Endothelial cell of umbilical vein (primary cell): ENCODE measurements around the gene ARL11. TPM values are rescaled to one million over a fixed set of nuclear protein-coding genes. Genes with fewer than 3 reads are reported as not detected.

Experiments used
- BruUV-seq: library from RNA; stranded (reverse); fragments of 400-500 nt; replicated peaks from 2 replicates; lab custom pipeline; 2021; lab: Mats Ljungman, UMichigan
- CTCF ChIA-PET: fragments of 300-600, 350-600 bp; sonication (Branson Sonifier 250); formaldehyde crosslinking; loops from one replicate; lab custom pipeline; 2021; ENCODE audit warnings: antibody characterized with exemption, inconsistent platforms; lab: Charles Lee
- POLR2A ChIA-PET: fragments of 300-600, 350-600 bp; sonication (Branson Sonifier 250); formaldehyde crosslinking; loops from one replicate; lab custom pipeline; 2021; ENCODE audit warnings: antibody characterized with exemption, inconsistent platforms; lab: Charles Lee
- DNase-seq: peaks from one replicate; pipeline ENCODE4 v3.0.0-alpha.2; 2011; ENCODE audit warnings: low read depth, low spot score
- FAIRE-seq: peaks from 2 replicates; lab custom pipeline; 2011; peaks lifted over from hg19 to GRCh38; lab: Jason Lieb, UNC
- H2AFZ ChIP-seq: 2 replicates; pipeline ENCODE4 v1.6.0; 2012; ENCODE audit warnings: low read depth, low read length, control low read depth, inconsistent platforms
- H3K27ac ChIP-seq: 2 replicates; pipeline ENCODE4 v1.5.1; 2011; ENCODE audit warnings: low read depth, mild to moderate bottlenecking, control low read depth, low read length, moderate library complexity; ENCODE audit not compliant: insufficient read depth
- H3K27me3 ChIP-seq, 2 experiments: 2 replicates each; pipeline versions ENCODE4 v1.6.0 to v1.6.1; 2011; ENCODE audit warnings: low read length in 2 of 2, mixed read lengths in 1 of 2; ENCODE audit not compliant: control insufficient read depth in 2 of 2, insufficient read depth in 2 of 2
- H3K36me3 ChIP-seq, 2 experiments: 2 replicates in 1 of 2; 3 replicates in 1 of 2; pipeline ENCODE4 v1.5.1; 2011; ENCODE audit warnings: low read length in 2 of 2, mild to moderate bottlenecking in 1 of 2, moderate library complexity in 1 of 2; ENCODE audit not compliant: control insufficient read depth in 2 of 2, insufficient read depth in 2 of 2; ENCODE audit errors: extremely low read depth in 1 of 2
- H3K4me1 ChIP-seq: 3 replicates; pipeline ENCODE4 v1.5.1; 2011; ENCODE audit warnings: mild to moderate bottlenecking, low read length; ENCODE audit not compliant: control insufficient read depth, insufficient read depth; ENCODE audit errors: extremely low read depth
- H3K4me2 ChIP-seq: 2 replicates; pipeline ENCODE4 v1.6.1; 2011; ENCODE audit warnings: low read length, control low read depth, mixed read lengths; ENCODE audit not compliant: insufficient read depth
- H3K4me3 ChIP-seq, 3 experiments: fragments of 200-600 bp in 1 of 3; sonication (generic), shearing (Covaris generic) in 1 of 3; replicated peaks in 1 of 3; 2 replicates each; pipeline ENCODE4 v1.5.1; 2011 to 2016; ENCODE audit warnings: control low read depth in 3 of 3, low read length in 3 of 3, mild to moderate bottlenecking in 2 of 3, inconsistent platforms in 1 of 3, low read depth in 1 of 3, moderate library complexity in 1 of 3; ENCODE audit not compliant: insufficient read depth in 1 of 3
- H3K79me2 ChIP-seq: 2 replicates; pipeline ENCODE4 v1.6.0; 2012; ENCODE audit warnings: low read length, inconsistent platforms; ENCODE audit not compliant: control insufficient read depth, insufficient read depth
- H3K9ac ChIP-seq: replicated peaks from 2 replicates; pipeline ENCODE3; 2011; ENCODE audit warnings: low read length, control low read depth; ENCODE audit not compliant: insufficient read depth; ENCODE audit errors: extremely low read depth
- H3K9me1 ChIP-seq: replicated peaks from 3 replicates; pipeline ENCODE4 v1.6.0; 2011; ENCODE audit warnings: mild to moderate bottlenecking, low read length; ENCODE audit not compliant: control insufficient read depth, insufficient read depth; ENCODE audit errors: extremely low read depth
- H3K9me3 ChIP-seq: replicated peaks from 2 replicates; pipeline ENCODE4 v1.5.1; 2012; ENCODE audit warnings: low read length, inconsistent platforms; ENCODE audit not compliant: control insufficient read depth, insufficient read depth
- H4K20me1 ChIP-seq: replicated peaks from 2 replicates; pipeline ENCODE3; 2011; ENCODE audit warnings: mild to moderate bottlenecking, low read length; ENCODE audit not compliant: control insufficient read depth, insufficient read depth; ENCODE audit errors: extremely low read depth
- CTCF ChIP-seq, 2 donors: IDR thresholded peaks; 1 replicate in 1 of 2; 2 replicates in 1 of 2; pipeline ENCODE4 v1.5.1; 2011; ENCODE audit warnings: low read length in 2 of 2, mild to moderate bottlenecking in 2 of 2, moderate library complexity in 2 of 2, control low read depth in 1 of 2, inconsistent platforms in 1 of 2, low read depth in 1 of 2; ENCODE audit not compliant: insufficient read depth in 1 of 2; ENCODE audit errors: extremely low read depth in 1 of 2
- EZH2 ChIP-seq: IDR thresholded peaks from 2 replicates; pipeline ENCODE4 v1.6.1; 2012; ENCODE audit warnings: borderline replicate concordance, low read depth, mild to moderate bottlenecking, moderate library complexity, low read length, inconsistent platforms; ENCODE audit not compliant: severe bottlenecking
- FOS ChIP-seq: IDR thresholded peaks from 2 replicates; pipeline ENCODE4 v1.6.1; 2011; ENCODE audit warnings: mild to moderate bottlenecking, low read length, moderate library complexity, borderline replicate concordance; ENCODE audit not compliant: insufficient read depth
- GATA2 ChIP-seq: IDR thresholded peaks from 2 replicates; pipeline ENCODE4 v1.7.0; 2011; ENCODE audit warnings: low read depth, mild to moderate bottlenecking, moderate library complexity, mixed read lengths, low read length; ENCODE audit not compliant: insufficient read length, insufficient read depth
- JUN ChIP-seq: IDR thresholded peaks from 2 replicates; pipeline ENCODE4 v1.6.1; 2011; ENCODE audit warnings: borderline replicate concordance, low read depth; ENCODE audit not compliant: insufficient read length, insufficient read depth
- MAX ChIP-seq: IDR thresholded peaks from 2 replicates; pipeline ENCODE4 v1.6.1; 2011; ENCODE audit not compliant: insufficient read depth, insufficient read length
- MYC ChIP-seq: IDR thresholded peaks from one replicate; pipeline ENCODE4 v1.6.1; 2011; ENCODE audit warnings: mild to moderate bottlenecking, low read depth, low read length
- POLR2A ChIP-seq: IDR thresholded peaks from 2 replicates; pipeline ENCODE4 v1.6.1; 2012; ENCODE audit warnings: low read depth, mild to moderate bottlenecking, control low read depth, low read length
- POLR2AphosphoS5 ChIP-seq: IDR thresholded peaks from 2 replicates; pipeline ENCODE4 v1.6.1; 2012; ENCODE audit warnings: low read depth, mild to moderate bottlenecking, control low read depth, low read length, moderate library complexity; ENCODE audit not compliant: insufficient read depth
- dilution Hi-C: fragments of 300-500 bp; cut with MboI; formaldehyde crosslinking; loops from one replicate; pipeline ENCODE4 v1.15.0; 2019; ENCODE audit warnings: low sequenced_read_pairs; ENCODE audit not compliant: extremely low pct_ligation_motif_present
- intact Hi-C: fragments of 100-400 bp; cut with micrococcal nuclease; formaldehyde crosslinking; loops from one replicate; pipeline ENCODE4 v1.10.0; 2022
- polyA plus RNA-seq, 4 experiments: library from polyadenylated mRNA; depleted of rRNA in 3 of 4; stranded (reverse) in 3 of 4; unstranded in 1 of 4; fragments of >200 nt; gene quantifications; 2 replicates each; pipeline versions ENCODE4 v1.2.1 to v1.2.3, GENCODE V29; 2011 to 2012; ENCODE audit warnings: missing spikeins in 1 of 4
- total RNA-seq: library from RNA; stranded (reverse); gene quantifications from 2 replicates; pipeline ENCODE4 v1.2.3, GENCODE V29; 2021

The ARL11 gene
- total and polyA plus RNA-seq, 2 donors (not counting 3 experiments of a cell fraction or from before 2014, with no cell fraction given) = 0.06 to 0.20 TPM

- no TSS peak for BruUV-seq
- dilution Hi-C loops = no loop called here
- H2AFZ ChIP-seq = peak overlapping the region; percentile 49
- H3K4me1 ChIP-seq = no peaks in the 10 kb centered on the region
- no peaks in the 10 kb centered on the region for H3K9me1 ChIP-seq
- TF ChIP-seq GATA2 (no peak), POLR2A (no peak), MAX (no peak), EZH2 (no peak), JUN (no peak), POLR2AphosphoS5 (no peak), CTCF (IDR thresholded peaks at IDR 0.05; ENCODE audit: extremely low read depth in 1 of 2, insufficient read depth in 1 of 2, low read depth in 1 of 2, low read length in 2 of 2) (no peak), FOS (no peak), MYC (no peak)
- intact Hi-C loops = no loop called here
- no peak overlapping the region for H3K9ac ChIP-seq
- no peaks in the 10 kb centered on the region for H3K27me3 ChIP-seq
- no peak overlapping the region for H3K4me2 ChIP-seq
- FAIRE-seq = no peak
- ChIA-PET CTCF (interaction anchor here (0.8 to 1.8 kb wide), 3 partner anchors 309 to 505 kb away, joined by 3 to 4 read pairs (median 3); no protein-coding TSS in a partner anchor), POLR2A (no interaction called here)
- no peak overlapping the region for H3K4me3 ChIP-seq
- H3K79me2 ChIP-seq = no peaks in the 10 kb centered on the region
- no peak overlapping the region for H3K27ac ChIP-seq
- no peaks in the 10 kb centered on the region for H4K20me1 ChIP-seq
- no peaks in the 10 kb centered on the region for H3K9me3 ChIP-seq
- DNase-seq = no peak
- H3K36me3 ChIP-seq = no peaks in the 10 kb centered on the region
These were observed 23.7 kb upstream of the ARL11 start for GRCh38 chr13:49604570-49604969.
